Endothelial cell of umbilical vein (primary cell): ENCODE data around the gene RPL10A. TPM values are rescaled to one million over a fixed set of nuclear protein-coding genes. Genes with fewer than 3 reads are reported as not detected.

Source experiments
- BruUV-seq: library from RNA; stranded (reverse); fragments of 400-500 nt; replicated peaks from 2 replicates; lab custom pipeline; 2021; lab: Mats Ljungman, UMichigan
- CTCF ChIA-PET: fragments of 300-600, 350-600 bp; sonication (Branson Sonifier 250); formaldehyde crosslinking; loops from one replicate; lab custom pipeline; 2021; ENCODE audit warnings: antibody characterized with exemption, inconsistent platforms; lab: Charles Lee
- POLR2A ChIA-PET: fragments of 300-600, 350-600 bp; sonication (Branson Sonifier 250); formaldehyde crosslinking; loops from one replicate; lab custom pipeline; 2021; ENCODE audit warnings: antibody characterized with exemption, inconsistent platforms; lab: Charles Lee
- DNase-seq: peaks from one replicate; pipeline ENCODE4 v3.0.0-alpha.2; 2011; ENCODE audit warnings: low read depth, low spot score
- FAIRE-seq: peaks from 2 replicates; lab custom pipeline; 2011; peaks lifted over from hg19 to GRCh38; lab: Jason Lieb, UNC
- H2AFZ ChIP-seq: 2 replicates; pipeline ENCODE4 v1.6.0; 2012; ENCODE audit warnings: low read depth, low read length, control low read depth, inconsistent platforms
- H3K27ac ChIP-seq: 2 replicates; pipeline ENCODE4 v1.5.1; 2011; ENCODE audit warnings: low read depth, mild to moderate bottlenecking, control low read depth, low read length, moderate library complexity; ENCODE audit not compliant: insufficient read depth
- H3K27me3 ChIP-seq, 2 experiments: 2 replicates each; pipeline versions ENCODE4 v1.6.0 to v1.6.1; 2011; ENCODE audit warnings: low read length in 2 of 2, mixed read lengths in 1 of 2; ENCODE audit not compliant: control insufficient read depth in 2 of 2, insufficient read depth in 2 of 2
- H3K36me3 ChIP-seq, 2 experiments: 2 replicates in 1 of 2; 3 replicates in 1 of 2; pipeline ENCODE4 v1.5.1; 2011; ENCODE audit warnings: low read length in 2 of 2, mild to moderate bottlenecking in 1 of 2, moderate library complexity in 1 of 2; ENCODE audit not compliant: control insufficient read depth in 2 of 2, insufficient read depth in 2 of 2; ENCODE audit errors: extremely low read depth in 1 of 2
- H3K4me1 ChIP-seq: 3 replicates; pipeline ENCODE4 v1.5.1; 2011; ENCODE audit warnings: mild to moderate bottlenecking, low read length; ENCODE audit not compliant: control insufficient read depth, insufficient read depth; ENCODE audit errors: extremely low read depth
- H3K4me2 ChIP-seq: 2 replicates; pipeline ENCODE4 v1.6.1; 2011; ENCODE audit warnings: low read length, control low read depth, mixed read lengths; ENCODE audit not compliant: insufficient read depth
- H3K4me3 ChIP-seq, 3 experiments: fragments of 200-600 bp in 1 of 3; sonication (generic), shearing (Covaris generic) in 1 of 3; replicated peaks in 1 of 3; 2 replicates each; pipeline ENCODE4 v1.5.1; 2011 to 2016; ENCODE audit warnings: control low read depth in 3 of 3, low read length in 3 of 3, mild to moderate bottlenecking in 2 of 3, inconsistent platforms in 1 of 3, low read depth in 1 of 3, moderate library complexity in 1 of 3; ENCODE audit not compliant: insufficient read depth in 1 of 3
- H3K79me2 ChIP-seq: 2 replicates; pipeline ENCODE4 v1.6.0; 2012; ENCODE audit warnings: low read length, inconsistent platforms; ENCODE audit not compliant: control insufficient read depth, insufficient read depth
- H3K9ac ChIP-seq: replicated peaks from 2 replicates; pipeline ENCODE3; 2011; ENCODE audit warnings: low read length, control low read depth; ENCODE audit not compliant: insufficient read depth; ENCODE audit errors: extremely low read depth
- H3K9me1 ChIP-seq: replicated peaks from 3 replicates; pipeline ENCODE4 v1.6.0; 2011; ENCODE audit warnings: mild to moderate bottlenecking, low read length; ENCODE audit not compliant: control insufficient read depth, insufficient read depth; ENCODE audit errors: extremely low read depth
- H3K9me3 ChIP-seq: replicated peaks from 2 replicates; pipeline ENCODE4 v1.5.1; 2012; ENCODE audit warnings: low read length, inconsistent platforms; ENCODE audit not compliant: control insufficient read depth, insufficient read depth
- H4K20me1 ChIP-seq: replicated peaks from 2 replicates; pipeline ENCODE3; 2011; ENCODE audit warnings: mild to moderate bottlenecking, low read length; ENCODE audit not compliant: control insufficient read depth, insufficient read depth; ENCODE audit errors: extremely low read depth
- CTCF ChIP-seq, 2 donors: IDR thresholded peaks; 1 replicate in 1 of 2; 2 replicates in 1 of 2; pipeline ENCODE4 v1.5.1; 2011; ENCODE audit warnings: low read length in 2 of 2, mild to moderate bottlenecking in 2 of 2, moderate library complexity in 2 of 2, control low read depth in 1 of 2, inconsistent platforms in 1 of 2, low read depth in 1 of 2; ENCODE audit not compliant: insufficient read depth in 1 of 2; ENCODE audit errors: extremely low read depth in 1 of 2
- EZH2 ChIP-seq: IDR thresholded peaks from 2 replicates; pipeline ENCODE4 v1.6.1; 2012; ENCODE audit warnings: borderline replicate concordance, low read depth, mild to moderate bottlenecking, moderate library complexity, low read length, inconsistent platforms; ENCODE audit not compliant: severe bottlenecking
- FOS ChIP-seq: IDR thresholded peaks from 2 replicates; pipeline ENCODE4 v1.6.1; 2011; ENCODE audit warnings: mild to moderate bottlenecking, low read length, moderate library complexity, borderline replicate concordance; ENCODE audit not compliant: insufficient read depth
- GATA2 ChIP-seq: IDR thresholded peaks from 2 replicates; pipeline ENCODE4 v1.7.0; 2011; ENCODE audit warnings: low read depth, mild to moderate bottlenecking, moderate library complexity, mixed read lengths, low read length; ENCODE audit not compliant: insufficient read length, insufficient read depth
- JUN ChIP-seq: IDR thresholded peaks from 2 replicates; pipeline ENCODE4 v1.6.1; 2011; ENCODE audit warnings: borderline replicate concordance, low read depth; ENCODE audit not compliant: insufficient read length, insufficient read depth
- MYC ChIP-seq: IDR thresholded peaks from one replicate; pipeline ENCODE4 v1.6.1; 2011; ENCODE audit warnings: mild to moderate bottlenecking, low read depth, low read length
- POLR2A ChIP-seq: IDR thresholded peaks from 2 replicates; pipeline ENCODE4 v1.6.1; 2012; ENCODE audit warnings: low read depth, mild to moderate bottlenecking, control low read depth, low read length
- POLR2AphosphoS5 ChIP-seq: IDR thresholded peaks from 2 replicates; pipeline ENCODE4 v1.6.1; 2012; ENCODE audit warnings: low read depth, mild to moderate bottlenecking, control low read depth, low read length, moderate library complexity; ENCODE audit not compliant: insufficient read depth
- dilution Hi-C: fragments of 300-500 bp; cut with MboI; formaldehyde crosslinking; loops from one replicate; pipeline ENCODE4 v1.15.0; 2019; ENCODE audit warnings: low sequenced_read_pairs; ENCODE audit not compliant: extremely low pct_ligation_motif_present
- intact Hi-C: fragments of 100-400 bp; cut with micrococcal nuclease; formaldehyde crosslinking; loops from one replicate; pipeline ENCODE4 v1.10.0; 2022
- polyA plus RNA-seq, 4 experiments: library from polyadenylated mRNA; depleted of rRNA in 3 of 4; stranded (reverse) in 3 of 4; unstranded in 1 of 4; fragments of >200 nt; gene quantifications; 2 replicates each; pipeline versions ENCODE4 v1.2.1 to v1.2.3, GENCODE V29; 2011 to 2012; ENCODE audit warnings: missing spikeins in 1 of 4
- total RNA-seq: library from RNA; stranded (reverse); gene quantifications from 2 replicates; pipeline ENCODE4 v1.2.3, GENCODE V29; 2021
- TF ChIP-seq, protein P1 (sequence below): IDR thresholded peaks from 2 replicates; pipeline ENCODE4 v1.6.1; 2011; ENCODE audit not compliant: insufficient read depth, insufficient read length

RPL10A gene
- total and polyA plus RNA-seq, 2 donors (not counting 3 experiments of a cell fraction or from before 2014, with no cell fraction given), result 1,339 to 1,956 TPM

DNA sequence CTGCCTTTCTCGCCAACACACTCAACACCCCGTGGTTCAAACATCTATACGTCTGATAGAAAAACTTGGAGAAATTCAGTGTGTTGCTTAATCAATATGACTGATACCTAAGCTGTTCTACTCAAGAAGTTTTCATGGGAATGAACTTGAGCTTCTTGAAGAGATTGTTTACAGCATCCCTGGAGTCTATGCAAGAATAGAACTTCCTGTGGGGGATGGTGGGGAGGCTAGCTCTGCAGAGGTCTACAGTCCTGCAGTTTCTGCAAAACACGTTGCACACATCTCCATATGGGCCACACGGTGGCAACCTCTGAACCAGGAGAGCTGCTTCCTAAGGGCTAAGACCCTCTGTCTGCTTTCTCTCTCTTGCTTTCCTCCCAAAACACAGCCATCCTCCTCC is 48.8 kb upstream of the RPL10A start:
- POLR2A ChIA-PET, result no interaction called here
- no peak overlapping the region for H3K9ac ChIP-seq
- TF ChIP-seq JUN (no peak), GATA2 (no peak), POLR2A (no peak), CTCF (IDR thresholded peaks at IDR 0.05; ENCODE audit: extremely low read depth in 1 of 2, insufficient read depth in 1 of 2, low read depth in 1 of 2, low read length in 2 of 2) (peak; percentile 22 to 49)
- H3K4me1 ChIP-seq, result peaks cover 15% of the 10 kb centered on the region
- H3K27me3 ChIP-seq, result no peaks in the 10 kb centered on the region
- DNase-seq, result peak; percentile 75
- H2AFZ ChIP-seq, result no peak overlapping the region
- H3K79me2 ChIP-seq, result no peaks in the 10 kb centered on the region
- dilution Hi-C loops (no loop called here), intact Hi-C loops (loop anchor here (1.0 kb wide), 2 partner anchors 30 to 77 kb away; partner anchors contain the start of gene PPARD)
- H3K36me3 ChIP-seq, result peaks cover 0 to 12% of the 10 kb centered on the region in 2 experiments
- no peak overlapping the region for H3K4me3 ChIP-seq
- no TSS peak for BruUV-seq
- H3K9me3 ChIP-seq, result no peaks in the 10 kb centered on the region
- peak; percentile 87 for FAIRE-seq
- H3K27ac ChIP-seq, result no peak overlapping the region
- CTCF ChIA-PET, result interaction anchor here (0.6 to 12.7 kb wide), 16 partner anchors 9 to 123 kb away, joined by 3 to 228 read pairs (median 4); partner anchors contain the start of genes FANCE, PPARD and TEAD3
- no peaks in the 10 kb centered on the region for H3K9me1 ChIP-seq
- H3K4me2 ChIP-seq, result peak overlapping the region; percentile 2
- H4K20me1 ChIP-seq, result no peaks in the 10 kb centered on the region

DNA sequence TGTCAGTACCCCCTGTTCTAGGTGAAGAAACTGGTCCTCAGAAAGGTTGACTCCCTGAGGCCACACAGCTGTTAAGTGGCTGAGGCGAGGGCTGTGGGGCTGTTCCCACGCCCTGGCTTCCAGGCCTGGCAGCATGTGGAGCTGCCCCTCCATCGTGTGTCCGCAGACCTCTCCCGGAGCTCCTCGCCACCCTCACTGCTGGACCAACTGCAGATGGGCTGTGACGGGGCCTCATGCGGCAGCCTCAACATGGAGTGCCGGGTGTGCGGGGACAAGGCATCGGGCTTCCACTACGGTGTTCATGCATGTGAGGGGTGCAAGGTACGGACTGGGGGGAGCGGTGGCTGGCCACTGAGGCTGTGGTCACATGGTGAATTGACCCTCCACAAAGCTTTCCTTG is 48.2 kb upstream of the RPL10A start:
- ChIA-PET POLR2A (no interaction called here), CTCF (interaction anchor here (0.6 to 12.7 kb wide), 15 partner anchors 8 to 124 kb away, joined by 3 to 228 read pairs (median 4); partner anchors contain the start of genes FANCE, PPARD and TEAD3)
- H3K9me1 ChIP-seq, result no peaks in the 10 kb centered on the region
- intact Hi-C loops, result loop anchor here (1.0 kb wide), 2 partner anchors 29 to 78 kb away; partner anchors contain the start of gene PPARD
- no peaks in the 10 kb centered on the region for H3K27me3 ChIP-seq
- DNase-seq (no peak), FAIRE-seq (no peak)
- no peak overlapping the region for H3K4me2 ChIP-seq
- H3K9me3 ChIP-seq, result no peaks in the 10 kb centered on the region
- dilution Hi-C loops, result no loop called here
- no peak overlapping the region for H3K4me3 ChIP-seq
- H2AFZ ChIP-seq, result no peak overlapping the region
- no peaks in the 10 kb centered on the region for H4K20me1 ChIP-seq
- no peak overlapping the region for H3K9ac ChIP-seq
- no peak for TF ChIP-seq EZH2
- no peak for TF ChIP-seq MYC
- TF ChIP-seq CTCF (IDR thresholded peaks at IDR 0.05; ENCODE audit: extremely low read depth in 1 of 2, insufficient read depth in 1 of 2, low read depth in 1 of 2, low read length in 2 of 2), result no peak
- TF ChIP-seq FOS, result no peak
- TF ChIP-seq JUN, result no peak
- no peak for TF ChIP-seq POLR2A
- TF ChIP-seq, protein P1, sequence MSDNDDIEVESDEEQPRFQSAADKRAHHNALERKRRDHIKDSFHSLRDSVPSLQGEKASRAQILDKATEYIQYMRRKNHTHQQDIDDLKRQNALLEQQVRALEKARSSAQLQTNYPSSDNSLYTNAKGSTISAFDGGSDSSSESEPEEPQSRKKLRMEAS, result no peak
- no peak for TF ChIP-seq POLR2AphosphoS5
- no peak for TF ChIP-seq GATA2
- peaks cover 0 to 11% of the 10 kb centered on the region in 2 experiments for H3K36me3 ChIP-seq
- H3K4me1 ChIP-seq, result peaks cover 20% of the 10 kb centered on the region
- no TSS peak for BruUV-seq
- H3K27ac ChIP-seq, result no peak overlapping the region
- no peaks in the 10 kb centered on the region for H3K79me2 ChIP-seq
